ENCODE results near the gene NUDT3. TPM values are rescaled to one million over a fixed set of nuclear protein-coding genes. Genes with fewer than 3 reads are reported as not detected.

Gene NUDT3
- polyA plus RNA-seq, 3 donors = 13.9 to 16.1 (median 15.6) TPM

- no peak for DNase-seq (ENCODE audit: low read depth in 3 of 3, low spot score in 2 of 3)
Measured at GRCh38 chr6:34231566-34232336, 160.7 kb downstream of the NUDT3 start.

DNA sequence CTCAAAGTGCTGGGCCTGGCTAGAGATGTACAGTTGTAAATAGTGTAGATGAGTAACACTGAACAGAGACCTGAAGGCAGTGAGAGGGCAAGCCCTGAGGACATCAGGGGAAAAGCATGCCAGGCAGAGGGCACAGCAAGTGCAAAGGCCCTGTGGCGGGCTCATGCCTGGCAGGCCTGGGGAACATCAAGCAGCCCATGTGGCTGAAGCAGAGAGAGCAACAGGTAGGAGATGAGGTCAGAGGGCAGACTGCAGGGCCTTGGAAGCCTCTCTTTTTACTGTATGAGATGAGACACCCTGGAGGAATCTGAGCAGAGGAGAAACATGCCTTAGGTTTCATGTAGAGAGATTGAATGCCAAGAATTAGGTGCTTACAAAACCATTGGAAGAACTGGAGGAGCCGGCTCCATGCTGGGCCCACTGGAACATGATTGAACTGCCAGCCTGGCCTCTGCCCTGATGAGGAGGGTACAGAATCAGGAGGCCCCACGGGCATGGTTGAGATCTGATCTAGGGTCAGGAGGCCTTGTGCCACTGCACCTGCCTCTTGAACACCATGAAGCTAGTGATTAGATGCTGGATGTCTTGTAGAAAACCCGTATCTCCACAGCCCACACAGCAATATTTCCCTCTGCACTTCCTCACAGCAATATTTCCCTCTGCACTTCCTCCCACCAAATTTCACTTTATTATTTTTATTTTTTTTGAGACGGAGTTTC is 161.7 kb downstream of the NUDT3 start:
- no peak for DNase-seq (ENCODE audit: low read depth in 3 of 3, low spot score in 2 of 3)

- DNase-seq (ENCODE audit: low read depth in 3 of 3, low spot score in 2 of 3) = no peak
Measured at GRCh38 chr6:34229877-34230276, 162.6 kb downstream of the NUDT3 start.

Other genes with a start within 250 kb of the NUDT3 start
- under 1 TPM; 0.42 to 0.62 (median 0.49) TPM for gene GRM4, start 246.6 kb downstream of the NUDT3 start, polyA plus RNA-seq (ENCODE audit: insufficient read length in 3 of 3)
- 100 to 1,000 TPM in 1 of 3 donors, 10 to 100 TPM in 2; 80.2 to 117 (median 97.5) TPM for gene HMGA1, start 155.8 kb downstream of the NUDT3 start, polyA plus RNA-seq (ENCODE audit: insufficient read length in 3 of 3)
- gene SMIM29, start 143.7 kb downstream of the NUDT3 start, polyA plus RNA-seq (ENCODE audit: insufficient read length in 3 of 3) = 10 to 100 TPM; 12.4 to 14.1 (median 13.3) TPM
- 1,000 to 10,000 TPM; 1,392 to 1,491 (median 1,410) TPM for gene RPS10, start 33.4 kb upstream of the NUDT3 start, polyA plus RNA-seq (ENCODE audit: insufficient read length in 3 of 3)
- gene PACSIN1, start 73.4 kb upstream of the NUDT3 start, polyA plus RNA-seq (ENCODE audit: insufficient read length in 3 of 3) = under 1 TPM; 0.72 to 0.79 (median 0.75) TPM
- under 1 TPM in 2 of 3 donors, not detected in 1; 0.07 to 0.08 TPM for gene SPDEF, start 163.7 kb upstream of the NUDT3 start, polyA plus RNA-seq (ENCODE audit: insufficient read length in 3 of 3)

Measured in right renal cortex interstitium (tissue), 3 donors.